GM13976 (cell line): ENCODE data around the gene TNK1.

ENCODE experiments used
- DNase-seq: peaks from one replicate; pipeline ENCODE4 v3.0.0; 2012; ENCODE audit warnings: low spot score
- in situ Hi-C: fragments of 300-500 bp; cut with MboI; formaldehyde crosslinking; loops from one replicate; pipeline ENCODE4 v1.12.0; 2022; ENCODE audit warnings: low sequenced_read_pairs, mixed read lengths, inconsistent platforms; ENCODE audit not compliant: unreplicated experiment
- TF ChIP-seq, protein P1 (sequence below): IDR thresholded peaks from 2 replicates; pipeline ENCODE4 v1.5.1; 2012; ENCODE audit warnings: borderline replicate concordance, mild to moderate bottlenecking; ENCODE audit not compliant: insufficient read depth; ENCODE audit errors: extremely low read depth, missing control alignments, control extremely low read depth

TNK1 gene

DNA sequence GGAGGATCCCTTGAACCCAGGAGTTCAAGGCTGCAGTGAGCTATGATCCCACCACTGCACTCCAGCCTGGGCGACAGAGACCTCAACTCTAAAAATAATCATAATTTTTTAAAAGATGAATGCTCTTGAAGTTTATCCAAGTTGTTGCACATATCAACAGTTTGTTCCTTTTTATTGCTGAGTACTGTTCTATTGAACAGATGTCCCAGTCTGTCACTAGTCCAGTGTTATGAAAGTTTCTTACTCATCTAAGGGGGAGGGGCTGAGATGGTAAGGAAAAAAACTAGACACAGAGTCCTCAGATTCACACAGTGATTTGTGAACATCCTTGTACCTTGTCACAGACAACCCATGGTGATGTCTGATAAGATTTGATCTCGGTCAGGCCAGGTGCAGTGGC is 40.7 kb upstream of the TNK1 start:
- in situ Hi-C loops, result no loop called here
- no peak for DNase-seq

DNA sequence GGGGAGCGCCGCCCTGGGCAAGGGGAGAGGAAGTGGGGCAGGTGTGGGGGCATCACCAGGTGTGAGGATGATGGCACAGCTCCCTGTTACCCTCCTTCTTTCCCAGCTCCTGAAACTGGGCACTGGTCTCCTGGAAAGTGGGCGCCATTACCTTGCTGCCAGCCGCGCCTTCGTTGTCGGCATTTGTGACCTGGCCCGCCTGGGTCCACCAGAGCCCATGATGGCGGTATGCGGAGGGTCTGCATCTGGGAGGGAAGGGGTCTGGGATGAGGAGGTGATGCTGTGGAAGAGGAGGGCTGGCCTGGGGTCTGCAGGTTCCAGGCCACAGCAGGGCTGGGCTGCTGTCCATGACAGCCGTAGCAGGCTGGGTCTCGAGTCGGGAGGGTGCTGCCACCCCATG is 39.0 kb upstream of the TNK1 start:
- TF ChIP-seq, protein P1, sequence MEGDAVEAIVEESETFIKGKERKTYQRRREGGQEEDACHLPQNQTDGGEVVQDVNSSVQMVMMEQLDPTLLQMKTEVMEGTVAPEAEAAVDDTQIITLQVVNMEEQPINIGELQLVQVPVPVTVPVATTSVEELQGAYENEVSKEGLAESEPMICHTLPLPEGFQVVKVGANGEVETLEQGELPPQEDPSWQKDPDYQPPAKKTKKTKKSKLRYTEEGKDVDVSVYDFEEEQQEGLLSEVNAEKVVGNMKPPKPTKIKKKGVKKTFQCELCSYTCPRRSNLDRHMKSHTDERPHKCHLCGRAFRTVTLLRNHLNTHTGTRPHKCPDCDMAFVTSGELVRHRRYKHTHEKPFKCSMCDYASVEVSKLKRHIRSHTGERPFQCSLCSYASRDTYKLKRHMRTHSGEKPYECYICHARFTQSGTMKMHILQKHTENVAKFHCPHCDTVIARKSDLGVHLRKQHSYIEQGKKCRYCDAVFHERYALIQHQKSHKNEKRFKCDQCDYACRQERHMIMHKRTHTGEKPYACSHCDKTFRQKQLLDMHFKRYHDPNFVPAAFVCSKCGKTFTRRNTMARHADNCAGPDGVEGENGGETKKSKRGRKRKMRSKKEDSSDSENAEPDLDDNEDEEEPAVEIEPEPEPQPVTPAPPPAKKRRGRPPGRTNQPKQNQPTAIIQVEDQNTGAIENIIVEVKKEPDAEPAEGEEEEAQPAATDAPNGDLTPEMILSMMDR, result no peak
- in situ Hi-C loops, result no loop called here

More for the DNA sequence above, 40.7 kb upstream of the TNK1 start:
- TF ChIP-seq, protein P1, result no peak

DNA sequence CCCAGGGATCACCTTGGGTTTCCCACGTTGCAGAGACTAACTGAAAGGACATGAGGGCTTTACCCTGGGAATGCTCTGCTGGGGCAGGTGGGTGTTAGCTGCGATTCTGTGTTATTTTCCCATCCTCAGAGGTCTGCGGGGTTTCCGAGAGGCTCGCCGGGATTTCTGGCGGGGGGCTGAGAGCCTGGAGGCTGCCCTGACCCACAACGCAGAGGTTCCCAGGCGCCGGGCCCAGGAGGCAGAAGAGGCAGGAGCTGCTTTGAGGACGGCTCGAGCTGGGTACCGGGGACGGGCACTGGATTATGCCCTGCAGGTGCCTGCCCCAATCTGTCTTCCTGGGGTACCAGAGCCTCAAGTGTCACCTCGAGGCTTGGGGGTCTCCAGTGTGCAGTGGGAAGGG is 37.6 kb upstream of the TNK1 start:
- DNase-seq, result no peak
- TF ChIP-seq, protein P1, result no peak
- in situ Hi-C loops, result no loop called here

More for the DNA sequence above, 39.0 kb upstream of the TNK1 start:
- no peak for DNase-seq

DNA sequence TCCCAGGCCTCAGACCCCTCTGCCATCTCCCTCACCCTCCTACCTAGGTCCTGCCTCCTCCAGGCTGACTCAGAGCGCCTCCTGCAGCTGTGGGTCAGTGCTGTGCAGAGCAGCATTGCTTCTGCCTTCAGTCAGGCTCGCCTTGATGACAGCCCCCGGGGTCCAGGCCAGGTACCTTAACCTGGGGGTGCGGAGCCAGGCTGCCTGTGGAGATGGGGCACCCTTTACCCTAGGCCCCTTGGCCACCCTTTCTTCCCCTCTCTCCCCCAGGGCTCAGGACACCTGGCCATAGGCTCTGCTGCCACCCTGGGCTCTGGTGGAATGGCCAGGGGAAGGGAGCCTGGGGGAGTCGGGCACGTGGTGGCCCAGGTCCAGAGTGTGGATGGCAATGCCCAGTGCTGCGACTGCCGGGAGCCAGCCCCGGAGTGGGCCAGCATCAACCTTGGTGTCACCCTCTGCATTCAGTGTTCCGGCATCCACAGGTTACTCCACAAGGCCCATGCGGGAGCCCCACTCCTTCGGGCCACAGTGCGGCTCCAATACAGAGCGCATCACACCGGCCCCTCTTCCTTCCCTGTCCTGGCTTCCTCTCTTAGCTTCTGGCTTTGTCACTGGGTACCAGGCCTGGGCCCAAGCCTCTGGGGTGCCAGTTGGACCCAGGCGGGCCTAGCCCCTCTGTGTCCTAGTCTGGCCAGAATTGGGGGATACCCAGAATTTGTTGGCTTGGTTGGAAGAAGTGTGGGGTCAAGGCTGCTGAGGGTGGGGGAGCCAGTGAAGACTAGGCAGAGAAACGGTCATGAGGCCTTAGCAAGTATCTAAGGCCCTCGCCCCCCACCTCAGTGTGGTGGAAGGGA is 33.9 kb upstream of the TNK1 start:
- DNase-seq, result no peak
- in situ Hi-C loops, result no loop called here
- TF ChIP-seq, protein P1, result no peak

DNA sequence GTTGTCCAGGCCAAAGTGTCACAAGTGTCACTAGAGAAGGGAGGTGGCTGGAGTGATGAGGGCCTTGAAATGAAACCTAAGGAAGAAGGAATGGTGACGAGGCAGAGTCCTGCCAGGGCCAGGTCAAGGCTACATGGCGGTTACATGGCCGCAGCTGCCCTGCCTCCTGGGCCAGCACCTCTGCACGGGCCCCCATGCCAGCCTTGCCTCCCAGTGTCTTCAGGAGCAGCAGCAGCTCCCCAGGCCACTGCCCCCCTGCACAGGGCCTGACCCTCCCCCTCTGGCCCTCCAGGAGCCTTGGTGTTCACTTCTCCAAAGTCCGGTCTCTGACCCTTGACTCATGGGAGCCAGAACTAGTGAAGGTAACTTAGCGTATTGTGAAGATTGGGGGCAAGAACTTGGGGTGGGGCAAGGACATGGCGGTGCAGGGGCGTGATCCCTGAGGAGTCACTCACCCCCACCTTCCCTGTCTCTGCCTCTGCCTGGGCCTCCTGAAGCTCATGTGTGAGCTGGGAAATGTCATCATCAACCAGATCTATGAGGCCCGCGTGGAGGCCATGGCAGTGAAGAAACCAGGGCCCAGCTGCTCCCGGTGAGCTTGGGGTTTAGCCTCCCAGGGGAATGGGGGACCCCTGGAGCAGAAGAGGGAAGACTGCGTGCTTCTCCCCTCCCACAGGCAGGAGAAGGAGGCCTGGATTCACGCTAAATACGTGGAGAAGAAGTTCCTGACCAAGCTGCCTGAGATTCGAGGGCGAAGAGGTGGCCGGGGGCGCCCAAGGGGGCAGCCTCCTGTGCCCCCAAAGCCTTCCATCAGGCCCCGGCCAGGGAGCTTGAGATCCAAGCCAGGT is 33.0 kb upstream of the TNK1 start:
- in situ Hi-C loops, result no loop called here
- TF ChIP-seq, protein P1, result no peak
- DNase-seq, result no peak

DNA sequence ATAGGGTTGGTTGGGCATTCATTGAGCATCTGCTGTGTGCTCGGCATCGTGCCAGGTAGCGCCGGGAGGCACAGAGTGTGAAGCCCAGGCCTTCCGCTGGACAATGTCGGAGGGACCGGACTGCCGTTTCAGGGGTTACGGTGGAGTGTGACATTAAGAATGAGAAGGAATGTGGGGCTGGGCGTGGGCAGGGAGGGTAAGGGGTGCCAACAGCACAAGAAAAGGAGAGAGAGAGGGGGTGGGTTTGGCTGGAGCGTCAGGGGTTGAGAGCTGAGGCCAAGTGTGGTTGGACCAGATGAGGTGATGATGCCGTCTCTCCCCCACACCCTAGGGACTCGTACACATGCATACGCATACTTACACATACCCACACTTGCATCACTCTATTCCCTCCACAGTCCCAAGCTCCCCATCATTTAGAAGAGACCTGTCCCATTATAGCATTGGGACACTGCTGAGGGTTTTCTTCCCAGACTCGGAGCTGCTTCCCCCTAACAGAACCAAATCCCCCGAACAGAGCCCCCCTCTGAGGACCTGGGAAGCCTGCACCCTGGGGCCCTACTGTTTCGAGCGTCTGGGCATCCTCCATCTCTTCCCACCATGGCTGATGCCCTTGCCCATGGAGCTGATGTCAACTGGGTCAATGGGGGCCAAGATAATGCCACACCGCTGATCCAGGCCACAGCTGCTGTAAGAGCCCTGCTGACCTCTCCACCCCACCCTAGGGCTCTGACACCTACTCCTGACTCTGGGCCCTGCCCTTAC is 32.2 kb upstream of the TNK1 start:
- in situ Hi-C loops, result no loop called here
- no peak for DNase-seq
- TF ChIP-seq, protein P1, result no peak
